ENCODE measurements around the gene FOXL2NB.
A peak's percentile ranks its signal among the peaks of the same experiment; 100 is the strongest.

The FOXL2NB gene

GRCh38 chr3:138945709-138946662, 1.0 kb upstream of the FOXL2NB start:
- TF ChIP-seq CTCF (conservative IDR thresholded peaks at IDR 0.05; ENCODE audit: low read depth, low read length), result 0 out of 2 replicates have a peak, but pooled peaks have one; percentile 23
- peak overlapping the region; percentile 13; the same call in 1 of the 2 replicates for H3K4me2 ChIP-seq
- no peak overlapping the region for H3K4me3 ChIP-seq (IDR thresholded peaks at IDR 0.05; ENCODE audit: insufficient read depth, low read depth, low read length)
- no peaks in the 10 kb centered on the region for H3K36me3 ChIP-seq (ENCODE audit: insufficient read depth)
- no peak overlapping the region for H3K27ac ChIP-seq
- H4K20me1 ChIP-seq (ENCODE audit: insufficient read depth), result no peaks in the 10 kb centered on the region
- H3K4me1 ChIP-seq (ENCODE audit: low read depth, poor library complexity, severe bottlenecking), result no peaks in the 10 kb centered on the region
- no peaks in the 10 kb centered on the region for H3K79me2 ChIP-seq (ENCODE audit: insufficient read depth, low read depth)
- peak overlapping the region; percentile 61 for H2AFZ ChIP-seq (ENCODE audit: low read depth)
- peak overlapping the region; percentile 55 for H3K9ac ChIP-seq
- H3K27me3 ChIP-seq (ENCODE audit: insufficient read depth, low read depth), result no peaks in the 10 kb centered on the region

GRCh38 chr3:138947495-138948121, 591 bp downstream of the FOXL2NB start:
- Histone ChIP-seq H3K36me3 (ENCODE audit: insufficient read depth) (no peaks in the 10 kb centered on the region), H3K9ac (no peak overlapping the region)
- TF ChIP-seq CTCF (conservative IDR thresholded peaks at IDR 0.05; ENCODE audit: low read depth, low read length), result no peak

GRCh38 chr3:138948371-138949001, 1.5 kb downstream of the FOXL2NB start:
- no peak for TF ChIP-seq CTCF (conservative IDR thresholded peaks at IDR 0.05; ENCODE audit: low read depth, low read length)
- Histone ChIP-seq H3K79me2 (ENCODE audit: insufficient read depth, low read depth) (no peaks in the 10 kb centered on the region), H3K36me3 (ENCODE audit: insufficient read depth) (no peaks in the 10 kb centered on the region), H2AFZ (ENCODE audit: low read depth) (no peak overlapping the region), H3K9ac (no peak overlapping the region), H3K4me2 (no peak overlapping the region), H3K27ac (no peak overlapping the region), H3K4me1 (ENCODE audit: low read depth, poor library complexity, severe bottlenecking) (no peaks in the 10 kb centered on the region), H4K20me1 (ENCODE audit: insufficient read depth) (no peaks in the 10 kb centered on the region), H3K27me3 (ENCODE audit: insufficient read depth, low read depth) (no peaks in the 10 kb centered on the region), H3K4me3 (IDR thresholded peaks at IDR 0.05; ENCODE audit: insufficient read depth, low read depth, low read length) (no peak overlapping the region)

More at GRCh38 chr3:138947495-138948121, 591 bp downstream of the FOXL2NB start:
- Histone ChIP-seq H3K4me3 (IDR thresholded peaks at IDR 0.05; ENCODE audit: insufficient read depth, low read depth, low read length) (no peak overlapping the region), H2AFZ (ENCODE audit: low read depth) (no peak overlapping the region), H3K27ac (no peak overlapping the region), H4K20me1 (ENCODE audit: insufficient read depth) (no peaks in the 10 kb centered on the region), H3K27me3 (ENCODE audit: insufficient read depth, low read depth) (no peaks in the 10 kb centered on the region), H3K4me2 (no peak overlapping the region), H3K79me2 (ENCODE audit: insufficient read depth, low read depth) (no peaks in the 10 kb centered on the region), H3K4me1 (ENCODE audit: low read depth, poor library complexity, severe bottlenecking) (no peaks in the 10 kb centered on the region)

GRCh38 chr3:138949002-138949418, 2.0 kb downstream of the FOXL2NB start:
- H3K27me3 ChIP-seq (ENCODE audit: insufficient read depth, low read depth), result no peaks in the 10 kb centered on the region
- no peak overlapping the region for H3K4me2 ChIP-seq
- no peaks in the 10 kb centered on the region for H4K20me1 ChIP-seq (ENCODE audit: insufficient read depth)
- H3K36me3 ChIP-seq (ENCODE audit: insufficient read depth), result no peaks in the 10 kb centered on the region
- no peak for TF ChIP-seq CTCF (conservative IDR thresholded peaks at IDR 0.05; ENCODE audit: low read depth, low read length)
- no peaks in the 10 kb centered on the region for H3K4me1 ChIP-seq (ENCODE audit: low read depth, poor library complexity, severe bottlenecking)
- H3K27ac ChIP-seq, result no peak overlapping the region
- no peak overlapping the region for H3K4me3 ChIP-seq (IDR thresholded peaks at IDR 0.05; ENCODE audit: insufficient read depth, low read depth, low read length)
- no peak overlapping the region for H2AFZ ChIP-seq (ENCODE audit: low read depth)
- H3K79me2 ChIP-seq (ENCODE audit: insufficient read depth, low read depth), result no peaks in the 10 kb centered on the region
- no peak overlapping the region for H3K9ac ChIP-seq

Measured in KMS-11 (cell line).